Tibial nerve (tissue), 4 donors: ENCODE data around the gene ELOA. TPM values are rescaled to one million over a fixed set of nuclear protein-coding genes. Genes with fewer than 3 reads are reported as not detected.
A peak's percentile ranks its signal among the peaks of the same experiment; 100 is the strongest.

Experiments
- DNase-seq, 2 donors: peaks; one replicate each; pipeline ENCODE4 v3.0.0-alpha.2; 2019; ENCODE audit warnings: low spot score in 2 of 2
- H3K27ac ChIP-seq, 4 donors: fragments of 200-600 bp; sonication (generic) in 3 of 4; one replicate each; pipeline ENCODE4 v1.5.1; 2017 to 2019; ENCODE audit warnings: mild to moderate bottlenecking in 1 of 4
- H3K27me3 ChIP-seq, 2 donors: fragments of 200-600 bp; sonication (generic) in 1 of 2; one replicate each; pipeline versions ENCODE4 v1.5.1 to v1.6.0; 2017 to 2019
- H3K36me3 ChIP-seq, 3 donors: fragments of 200-600 bp; sonication (generic); one replicate each; pipeline ENCODE4 v1.5.1; 2018 to 2019
- H3K4me1 ChIP-seq, 4 donors: fragments of 200-600 bp; sonication (generic) in 3 of 4; one replicate each; pipeline ENCODE4 v1.5.1; 2017 to 2019
- H3K4me3 ChIP-seq, 4 donors: fragments of 200-600 bp; sonication (generic) in 3 of 4; one replicate each; pipeline ENCODE4 v1.5.1; 2017 to 2019; ENCODE audit warnings: mild to moderate bottlenecking in 1 of 4, moderate library complexity in 1 of 4
- H3K9me3 ChIP-seq, 4 donors: fragments of 200-600 bp; sonication (generic) in 3 of 4; one replicate each; pipeline ENCODE4 v1.5.1; 2017 to 2019
- CTCF ChIP-seq, 5 experiments: fragments of 200-600 bp in 3 of 5; fragments of 450-650 bp in 2 of 5; sonication (generic) in 3 of 5; IDR thresholded peaks; one replicate each; pipeline ENCODE4 v1.5.1; 2016 to 2019; ENCODE audit warnings: antibody characterized with exemption in 5 of 5, mild to moderate bottlenecking in 3 of 5, moderate library complexity in 2 of 5
- EP300 ChIP-seq, 2 donors: sonication (generic); formaldehyde crosslinking; IDR thresholded peaks; one replicate each; pipeline ENCODE4 v1.6.1; 2017; ENCODE audit warnings: antibody characterized with exemption in 2 of 2, mild to moderate bottlenecking in 1 of 2
- POLR2A ChIP-seq, 2 donors: fragments of 450-650 bp; IDR thresholded peaks; one replicate each; pipeline ENCODE4 v1.6.1; 2017; ENCODE audit warnings: antibody characterized with exemption in 2 of 2, mild to moderate bottlenecking in 2 of 2, moderate library complexity in 2 of 2
- WGBS, 2 donors: methylation state at CpG; one replicate each; pipeline ENCODE4 v1.1.5; 2018; 5-methylcytosine and 5-hydroxymethylcytosine counted together
- total RNA-seq, 4 donors: library from RNA; depleted of rRNA; stranded (reverse); fragments of >200 nt; gene quantifications; one replicate each; pipeline ENCODE4 v1.1.0, GENCODE V29; 2016

ELOA gene
- total RNA-seq, 4 donors from 2014 or later = 21.4 to 32.7 (median 23.7) TPM

- Histone ChIP-seq H3K4me1 (peaks cover 0 to 14% (median 0%) of the 10 kb centered on the region in 4 donors), H3K4me3 (no peak overlapping the region), H3K9me3 (no peaks in the 10 kb centered on the region), H3K36me3 (peaks cover 0 to 60% (median 5%) of the 10 kb centered on the region in 3 donors), H3K27me3 (no peaks in the 10 kb centered on the region), H3K27ac (no peak overlapping the region)
- WGBS, 2 donors = 83 to 86% methylated on average over 6 of the region's 6 CpGs
- no peak for DNase-seq
- no peak for TF ChIP-seq EP300 (IDR thresholded peaks at IDR 0.05)
- TF ChIP-seq POLR2A (IDR thresholded peaks at IDR 0.05) = no peak
- no peak for TF ChIP-seq CTCF (IDR thresholded peaks at IDR 0.05)
Measured at GRCh38 chr1:23704834-23705495, 38.3 kb upstream of the ELOA start.

GRCh38 chr1:23709229-23709628 is 34.0 kb upstream of the ELOA start:
- no peaks in the 10 kb centered on the region for H3K9me3 ChIP-seq
- H3K36me3 ChIP-seq = peaks cover 0 to 24% (median 0%) of the 10 kb centered on the region in 3 donors
- no peak for DNase-seq
- no peak for TF ChIP-seq EP300 (IDR thresholded peaks at IDR 0.05)
- H3K4me1 ChIP-seq = no peaks in the 10 kb centered on the region
- H3K27ac ChIP-seq = no peak overlapping the region
- H3K27me3 ChIP-seq = no peaks in the 10 kb centered on the region
- WGBS, 2 donors = 85 to 89% methylated on average over 4 of the region's 4 CpGs
- H3K4me3 ChIP-seq = no peak overlapping the region

- no peaks in the 10 kb centered on the region for H3K36me3 ChIP-seq
- H3K27me3 ChIP-seq = no peaks in the 10 kb centered on the region
- H3K4me1 ChIP-seq = no peaks in the 10 kb centered on the region
- WGBS, 2 donors = 54 to 62% methylated on average over 3 of the region's 3 CpGs
- no peak for DNase-seq
- TF ChIP-seq POLR2A (IDR thresholded peaks at IDR 0.05) = no peak
- TF ChIP-seq EP300 (IDR thresholded peaks at IDR 0.05) = no peak
- peak in 3 of 5 experiments; percentile 12 to 30 (median 29) for TF ChIP-seq CTCF (IDR thresholded peaks at IDR 0.05)
- no peak overlapping the region for H3K4me3 ChIP-seq
- no peak overlapping the region for H3K27ac ChIP-seq
- no peaks in the 10 kb centered on the region for H3K9me3 ChIP-seq
Measured at GRCh38 chr1:23718482-23718881, 24.8 kb upstream of the ELOA start.

GRCh38 chr1:23719162-23719820 is 24.0 kb upstream of the ELOA start:
- Histone ChIP-seq H3K9me3 (no peaks in the 10 kb centered on the region), H3K27ac (no peak overlapping the region), H3K4me3 (no peak overlapping the region), H3K27me3 (no peaks in the 10 kb centered on the region), H3K36me3 (no peaks in the 10 kb centered on the region), H3K4me1 (no peaks in the 10 kb centered on the region)
- no peak for DNase-seq
- no peak for TF ChIP-seq POLR2A (IDR thresholded peaks at IDR 0.05)
- TF ChIP-seq EP300 (IDR thresholded peaks at IDR 0.05) = no peak
- TF ChIP-seq CTCF (IDR thresholded peaks at IDR 0.05) = no peak
- WGBS, 2 donors = 81 to 84% methylated on average over 3 of the region's 3 CpGs

GRCh38 chr1:23720256-23720995 is 22.8 kb upstream of the ELOA start:
- Histone ChIP-seq H3K9me3 (no peaks in the 10 kb centered on the region), H3K4me3 (no peak overlapping the region), H3K4me1 (no peaks in the 10 kb centered on the region), H3K36me3 (no peaks in the 10 kb centered on the region), H3K27ac (no peak overlapping the region), H3K27me3 (no peaks in the 10 kb centered on the region)
- 87 to 88% methylated on average over 10 of the region's 10 CpGs for WGBS, 2 donors
- TF ChIP-seq POLR2A (IDR thresholded peaks at IDR 0.05) (no peak), CTCF (IDR thresholded peaks at IDR 0.05) (no peak), EP300 (IDR thresholded peaks at IDR 0.05) (no peak)
- no peak for DNase-seq
